ENCODE data around the gene CDC42SE2. TPM values are rescaled to one million over a fixed set of nuclear protein-coding genes. Genes with fewer than 3 reads are reported as not detected.

Gene CDC42SE2
- polyA plus RNA-seq, 1 donor from 2014 or later: 48.2 TPM

DNA sequence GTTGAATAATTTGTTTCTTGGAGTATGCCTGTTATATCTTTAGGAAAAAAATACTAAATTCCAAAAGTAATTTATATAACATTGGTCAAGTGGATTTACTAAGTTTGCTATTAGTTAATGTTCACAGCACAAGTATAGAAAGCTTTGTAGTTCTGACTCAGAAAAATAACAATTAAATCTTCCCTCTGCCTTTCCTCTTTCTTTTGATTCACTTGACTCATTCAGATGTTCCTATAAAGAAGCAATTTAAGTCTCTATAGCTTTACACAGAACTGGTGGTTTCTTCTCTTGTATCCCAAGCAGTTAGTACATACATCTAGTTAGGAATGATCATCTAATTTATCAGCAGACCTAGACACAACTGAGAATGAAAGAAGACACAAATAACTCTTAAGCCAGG, 4.5 kb upstream of the CDC42SE2 start:
- Histone ChIP-seq H3K27me3 (ENCODE audit: insufficient read depth, low read depth, low read length) (no peaks in the 10 kb centered on the region), H2AFZ (ENCODE audit: low read depth, low read length) (no peak overlapping the region), H3K27ac (ENCODE audit: low read length) (no peak overlapping the region), H3K79me2 (replicated peaks; ENCODE audit: insufficient read depth, low read length) (no peaks in the 10 kb centered on the region), H3K9me2 (ENCODE audit: insufficient read depth, low read length) (no peaks in the 10 kb centered on the region), H3F3A (ENCODE audit: insufficient read depth, low read length, poor library complexity, severe bottlenecking) (no peaks in the 10 kb centered on the region), H3K4me3 (ENCODE audit: low read length) (no peak overlapping the region), H3K9ac (ENCODE audit: low read length) (no peak overlapping the region), H3K36me3 (ENCODE audit: insufficient read depth, low read length) (no peaks in the 10 kb centered on the region), H3K9me3 (ENCODE audit: low read length) (no peaks in the 10 kb centered on the region), H4K20me1 (ENCODE audit: insufficient read depth) (no peaks in the 10 kb centered on the region), H3K4me2 (ENCODE audit: low read length) (no peak overlapping the region)
- TF ChIP-seq, protein P1, sequence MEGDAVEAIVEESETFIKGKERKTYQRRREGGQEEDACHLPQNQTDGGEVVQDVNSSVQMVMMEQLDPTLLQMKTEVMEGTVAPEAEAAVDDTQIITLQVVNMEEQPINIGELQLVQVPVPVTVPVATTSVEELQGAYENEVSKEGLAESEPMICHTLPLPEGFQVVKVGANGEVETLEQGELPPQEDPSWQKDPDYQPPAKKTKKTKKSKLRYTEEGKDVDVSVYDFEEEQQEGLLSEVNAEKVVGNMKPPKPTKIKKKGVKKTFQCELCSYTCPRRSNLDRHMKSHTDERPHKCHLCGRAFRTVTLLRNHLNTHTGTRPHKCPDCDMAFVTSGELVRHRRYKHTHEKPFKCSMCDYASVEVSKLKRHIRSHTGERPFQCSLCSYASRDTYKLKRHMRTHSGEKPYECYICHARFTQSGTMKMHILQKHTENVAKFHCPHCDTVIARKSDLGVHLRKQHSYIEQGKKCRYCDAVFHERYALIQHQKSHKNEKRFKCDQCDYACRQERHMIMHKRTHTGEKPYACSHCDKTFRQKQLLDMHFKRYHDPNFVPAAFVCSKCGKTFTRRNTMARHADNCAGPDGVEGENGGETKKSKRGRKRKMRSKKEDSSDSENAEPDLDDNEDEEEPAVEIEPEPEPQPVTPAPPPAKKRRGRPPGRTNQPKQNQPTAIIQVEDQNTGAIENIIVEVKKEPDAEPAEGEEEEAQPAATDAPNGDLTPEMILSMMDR (IDR thresholded peaks at IDR 0.05; ENCODE audit: poor library complexity, severe bottlenecking): no peak
- no peak for TF ChIP-seq TAF1 (IDR thresholded peaks at IDR 0.05; ENCODE audit: low read depth)
- TF ChIP-seq MXI1 (conservative IDR thresholded peaks at IDR 0.05; ENCODE audit: poor library complexity, severe bottlenecking): no peak
- no peak for TF ChIP-seq POLR2AphosphoS5 (IDR thresholded peaks at IDR 0.05)
- TF ChIP-seq RAD21 (conservative IDR thresholded peaks at IDR 0.05): no peak
- no peak for TF ChIP-seq SMC3 (conservative IDR thresholded peaks at IDR 0.05; ENCODE audit: poor library complexity)
- no peak for TF ChIP-seq EZH2 (IDR thresholded peaks at IDR 0.05; ENCODE audit: borderline replicate concordance, insufficient read depth, low read length, poor library complexity, severe bottlenecking)
- TF ChIP-seq, protein P2, sequence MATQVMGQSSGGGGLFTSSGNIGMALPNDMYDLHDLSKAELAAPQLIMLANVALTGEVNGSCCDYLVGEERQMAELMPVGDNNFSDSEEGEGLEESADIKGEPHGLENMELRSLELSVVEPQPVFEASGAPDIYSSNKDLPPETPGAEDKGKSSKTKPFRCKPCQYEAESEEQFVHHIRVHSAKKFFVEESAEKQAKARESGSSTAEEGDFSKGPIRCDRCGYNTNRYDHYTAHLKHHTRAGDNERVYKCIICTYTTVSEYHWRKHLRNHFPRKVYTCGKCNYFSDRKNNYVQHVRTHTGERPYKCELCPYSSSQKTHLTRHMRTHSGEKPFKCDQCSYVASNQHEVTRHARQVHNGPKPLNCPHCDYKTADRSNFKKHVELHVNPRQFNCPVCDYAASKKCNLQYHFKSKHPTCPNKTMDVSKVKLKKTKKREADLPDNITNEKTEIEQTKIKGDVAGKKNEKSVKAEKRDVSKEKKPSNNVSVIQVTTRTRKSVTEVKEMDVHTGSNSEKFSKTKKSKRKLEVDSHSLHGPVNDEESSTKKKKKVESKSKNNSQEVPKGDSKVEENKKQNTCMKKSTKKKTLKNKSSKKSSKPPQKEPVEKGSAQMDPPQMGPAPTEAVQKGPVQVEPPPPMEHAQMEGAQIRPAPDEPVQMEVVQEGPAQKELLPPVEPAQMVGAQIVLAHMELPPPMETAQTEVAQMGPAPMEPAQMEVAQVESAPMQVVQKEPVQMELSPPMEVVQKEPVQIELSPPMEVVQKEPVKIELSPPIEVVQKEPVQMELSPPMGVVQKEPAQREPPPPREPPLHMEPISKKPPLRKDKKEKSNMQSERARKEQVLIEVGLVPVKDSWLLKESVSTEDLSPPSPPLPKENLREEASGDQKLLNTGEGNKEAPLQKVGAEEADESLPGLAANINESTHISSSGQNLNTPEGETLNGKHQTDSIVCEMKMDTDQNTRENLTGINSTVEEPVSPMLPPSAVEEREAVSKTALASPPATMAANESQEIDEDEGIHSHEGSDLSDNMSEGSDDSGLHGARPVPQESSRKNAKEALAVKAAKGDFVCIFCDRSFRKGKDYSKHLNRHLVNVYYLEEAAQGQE (IDR thresholded peaks at IDR 0.05; ENCODE audit: borderline replicate concordance): no peak
- no peak for TF ChIP-seq EP300 (conservative IDR thresholded peaks at IDR 0.05; ENCODE audit: poor library complexity, severe bottlenecking)

DNA sequence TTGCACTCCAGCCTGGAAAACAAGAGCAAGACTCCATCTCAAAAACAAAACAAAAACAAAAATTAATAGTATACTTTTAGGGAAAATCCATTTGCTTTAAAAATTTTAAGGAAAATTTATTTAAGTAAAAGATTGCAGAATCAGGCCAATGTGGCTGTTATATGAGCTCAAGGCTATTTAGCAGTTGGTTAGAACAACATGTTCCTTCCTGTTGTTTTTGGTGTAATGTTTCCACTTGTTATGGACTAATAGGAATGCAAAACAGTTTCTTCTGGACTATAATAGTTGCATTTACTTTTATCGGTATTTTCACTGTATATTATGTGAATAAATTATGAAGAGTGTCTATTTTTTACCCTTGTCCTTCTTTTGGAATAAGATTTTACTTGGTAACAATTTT, 3.0 kb upstream of the CDC42SE2 start:
- no peak overlapping the region for H3K4me2 ChIP-seq (ENCODE audit: low read length)
- H3K27me3 ChIP-seq (ENCODE audit: insufficient read depth, low read depth, low read length): no peaks in the 10 kb centered on the region
- H3K27ac ChIP-seq (ENCODE audit: low read length): no peak overlapping the region
- H3K4me3 ChIP-seq (ENCODE audit: low read length): no peak overlapping the region
- H3K36me3 ChIP-seq (ENCODE audit: insufficient read depth, low read length): no peaks in the 10 kb centered on the region
- no peak for TF ChIP-seq SMC3 (conservative IDR thresholded peaks at IDR 0.05; ENCODE audit: poor library complexity)
- TF ChIP-seq EP300 (conservative IDR thresholded peaks at IDR 0.05; ENCODE audit: poor library complexity, severe bottlenecking): no peak
- TF ChIP-seq EZH2 (IDR thresholded peaks at IDR 0.05; ENCODE audit: borderline replicate concordance, insufficient read depth, low read length, poor library complexity, severe bottlenecking): no peak
- no peak for TF ChIP-seq MXI1 (conservative IDR thresholded peaks at IDR 0.05; ENCODE audit: poor library complexity, severe bottlenecking)
- no peak for TF ChIP-seq TAF1 (IDR thresholded peaks at IDR 0.05; ENCODE audit: low read depth)
- no peak for TF ChIP-seq POLR2AphosphoS5 (IDR thresholded peaks at IDR 0.05)
- TF ChIP-seq RAD21 (conservative IDR thresholded peaks at IDR 0.05): no peak
- TF ChIP-seq, protein P2 (IDR thresholded peaks at IDR 0.05; ENCODE audit: borderline replicate concordance): no peak
- TF ChIP-seq, protein P1 (IDR thresholded peaks at IDR 0.05; ENCODE audit: poor library complexity, severe bottlenecking): no peak
- no peaks in the 10 kb centered on the region for H3K9me2 ChIP-seq (ENCODE audit: insufficient read depth, low read length)
- no peaks in the 10 kb centered on the region for H4K20me1 ChIP-seq (ENCODE audit: insufficient read depth)
- H3F3A ChIP-seq (ENCODE audit: insufficient read depth, low read length, poor library complexity, severe bottlenecking): no peaks in the 10 kb centered on the region
- no peak overlapping the region for H3K9ac ChIP-seq (ENCODE audit: low read length)
- no peaks in the 10 kb centered on the region for H3K9me3 ChIP-seq (ENCODE audit: low read length)
- H2AFZ ChIP-seq (ENCODE audit: low read depth, low read length): no peak overlapping the region
- H3K79me2 ChIP-seq (replicated peaks; ENCODE audit: insufficient read depth, low read length): peaks cover 14% of the 10 kb centered on the region

Measured in neural cell (in vitro differentiated cells).